K562 (cell line): ENCODE data around the gene RUNX1. TPM values are rescaled to one million over a fixed set of nuclear protein-coding genes. Genes with fewer than 3 reads are reported as not detected.
A peak's percentile ranks its signal among the peaks of the same experiment; 100 is the strongest.

Source experiments
- ATF7 ChIP-seq: fragments of 450-650 bp; IDR thresholded peaks from 2 replicates; pipeline ENCODE4 v1.7.1; 2014; ENCODE audit warnings: mild to moderate bottlenecking, moderate library complexity
- CAMTA2 ChIP-seq: fragments of 250-450 bp; sonication (Bioruptor Pico); conservative IDR thresholded peaks from 2 replicates; pipeline ENCODE4 v1.5.1; 2022
- CEBPB ChIP-seq: fragments of 450-650 bp; IDR thresholded peaks from 2 replicates; pipeline ENCODE4 v1.6.1; 2016; ENCODE audit warnings: missing genetic modification characterization, missing compliant biosample characterization
- CXXC5 ChIP-seq: fragments of 250-450 bp; sonication (Bioruptor Pico); IDR thresholded peaks from 2 replicates; pipeline ENCODE4 v1.8.0; 2022; ENCODE audit warnings: inconsistent platforms, mild to moderate bottlenecking, moderate library complexity
- DACH1 ChIP-seq: fragments of 450-650 bp; IDR thresholded peaks from 2 replicates; pipeline ENCODE4 v1.6.1; 2018; ENCODE audit not compliant: partially characterized antibody
- DNMT1 ChIP-seq: fragments of 450-650 bp; IDR thresholded peaks from 2 replicates; pipeline ENCODE4 v1.6.1; 2016; ENCODE audit warnings: antibody characterized with exemption, mild to moderate bottlenecking
- DPF2 ChIP-seq: fragments of 450-650 bp; IDR thresholded peaks from 2 replicates; pipeline ENCODE4 v1.6.1; 2016
- HDAC2 ChIP-seq: fragments of 450-650 bp; IDR thresholded peaks from 2 replicates; pipeline ENCODE4 v1.6.1; 2016; ENCODE audit warnings: mild to moderate bottlenecking
- LCOR ChIP-seq: sonication (generic); formaldehyde crosslinking; IDR thresholded peaks from 2 replicates; pipeline ENCODE4 v1.8.0; 2022; ENCODE audit warnings: mild to moderate bottlenecking, missing genetic modification reagents
- MAFK ChIP-seq: IDR thresholded peaks from 2 replicates; pipeline ENCODE4 v1.6.1; 2011; ENCODE audit warnings: low read length, improper control_type of control experiment
- RCOR1 ChIP-seq, 2 experiments: IDR thresholded peaks; 2 replicates each; pipeline ENCODE4 v1.6.1; 2012; ENCODE audit warnings: low read depth in 2 of 2, low read length in 2 of 2, borderline replicate concordance in 1 of 2, improper control_type of control experiment in 1 of 2
- SRSF1 ChIP-seq: fragments of 200-400 bp; formaldehyde crosslinking; IDR thresholded peaks from 2 replicates; pipeline ENCODE4 v1.6.1; 2017; ENCODE audit warnings: mild to moderate bottlenecking, low read depth, low read length, moderate library complexity
- TEAD1 ChIP-seq, 2 experiments: fragments of 450-650 bp in 1 of 2; sonication (generic) in 1 of 2; formaldehyde crosslinking; IDR thresholded peaks; 2 replicates each; pipeline versions ENCODE4 v1.4.0 to v1.8.0; 2020 to 2022; ENCODE audit warnings: mild to moderate bottlenecking in 2 of 2, missing genetic modification reagents in 1 of 2
- ZNF217 ChIP-seq: sonication (generic); formaldehyde crosslinking; IDR thresholded peaks from 2 replicates; pipeline ENCODE4 v1.8.0; 2022; ENCODE audit warnings: mild to moderate bottlenecking, missing genetic modification reagents
- ZNF239 ChIP-seq: fragments of 250-450 bp; sonication (Bioruptor Pico); IDR thresholded peaks from 2 replicates; pipeline ENCODE4 v1.4.0; 2020; ENCODE audit warnings: mild to moderate bottlenecking
- ZNF561 ChIP-seq: fragments of 450-650 bp; formaldehyde crosslinking; conservative IDR thresholded peaks from 2 replicates; pipeline ENCODE4 v1.4.0; 2020; ENCODE audit warnings: mild to moderate bottlenecking, moderate library complexity
- ZNF586 ChIP-seq: fragments of 450-650 bp; formaldehyde crosslinking; conservative IDR thresholded peaks from 2 replicates; pipeline ENCODE4 v1.4.0; 2020; ENCODE audit warnings: mild to moderate bottlenecking, moderate library complexity
- polyA plus RNA-seq, 8 experiments: library from polyadenylated mRNA; depleted of rRNA in 4 of 8; stranded (reverse) in 5 of 8; unstranded in 3 of 8; fragments of >200 nt; fragmentation: Nextera tagmentation in 2 of 8; fragmentation: Illumina TruSeq in 1 of 8; extraction: Ambion mirVana in 2 of 8; extraction: Trizol in 1 of 8; gene quantifications; 2 replicates each; pipeline versions ENCODE4 v1.2.1 to v1.2.3, GENCODE V29; 2011 to 2014; ENCODE audit warnings: inconsistent platforms in 1 of 8, missing spikeins in 1 of 8
- total RNA-seq, 7 experiments: library from RNA; depleted of rRNA in 6 of 7; stranded (reverse); fragments of >200 nt in 6 of 7; fragmentation: Illumina TruSeq in 2 of 7; extraction: Trizol in 2 of 7; gene quantifications; 2 replicates each; pipeline versions ENCODE4 v1.2.1 to v1.2.3, GENCODE V29; 2011 to 2021; ENCODE audit warnings: low replicate concordance in 1 of 7
- TF ChIP-seq, protein P1 (sequence below): fragments of 150-350 bp; conservative IDR thresholded peaks from 2 replicates; pipeline ENCODE4 v1.6.1; 2014; ENCODE audit warnings: low read length
- TF ChIP-seq, protein P2 (sequence below): fragments of 450-650 bp; formaldehyde crosslinking; IDR thresholded peaks from 2 replicates; pipeline ENCODE4 v1.4.0; 2022; ENCODE audit warnings: mild to moderate bottlenecking, moderate library complexity
- TF ChIP-seq, protein P3 (sequence below), 2 experiments: IDR thresholded peaks; 2 replicates each; pipeline ENCODE4 v1.6.1; 2011; ENCODE audit warnings: borderline replicate concordance in 1 of 2, control low read depth in 1 of 2, low read depth in 1 of 2, low read length in 1 of 2, mild to moderate bottlenecking in 1 of 2, mixed read lengths in 1 of 2, moderate library complexity in 1 of 2; ENCODE audit not compliant: insufficient read depth in 1 of 2, insufficient read length in 1 of 2, poor library complexity in 1 of 2, severe bottlenecking in 1 of 2; ENCODE audit errors: extremely low read depth in 1 of 2
- TF ChIP-seq, protein P4 (sequence below): sonication (generic); formaldehyde crosslinking; IDR thresholded peaks from 2 replicates; pipeline ENCODE4 v1.8.1; 2022; ENCODE audit warnings: missing genetic modification reagents

The RUNX1 gene
- total and polyA plus RNA-seq, 9 of the 15 experiments (the other 6 are each of a cell fraction or from before 2014, with no cell fraction given), result 2.2 to 68.6 (median 17.8) TPM

DNA sequence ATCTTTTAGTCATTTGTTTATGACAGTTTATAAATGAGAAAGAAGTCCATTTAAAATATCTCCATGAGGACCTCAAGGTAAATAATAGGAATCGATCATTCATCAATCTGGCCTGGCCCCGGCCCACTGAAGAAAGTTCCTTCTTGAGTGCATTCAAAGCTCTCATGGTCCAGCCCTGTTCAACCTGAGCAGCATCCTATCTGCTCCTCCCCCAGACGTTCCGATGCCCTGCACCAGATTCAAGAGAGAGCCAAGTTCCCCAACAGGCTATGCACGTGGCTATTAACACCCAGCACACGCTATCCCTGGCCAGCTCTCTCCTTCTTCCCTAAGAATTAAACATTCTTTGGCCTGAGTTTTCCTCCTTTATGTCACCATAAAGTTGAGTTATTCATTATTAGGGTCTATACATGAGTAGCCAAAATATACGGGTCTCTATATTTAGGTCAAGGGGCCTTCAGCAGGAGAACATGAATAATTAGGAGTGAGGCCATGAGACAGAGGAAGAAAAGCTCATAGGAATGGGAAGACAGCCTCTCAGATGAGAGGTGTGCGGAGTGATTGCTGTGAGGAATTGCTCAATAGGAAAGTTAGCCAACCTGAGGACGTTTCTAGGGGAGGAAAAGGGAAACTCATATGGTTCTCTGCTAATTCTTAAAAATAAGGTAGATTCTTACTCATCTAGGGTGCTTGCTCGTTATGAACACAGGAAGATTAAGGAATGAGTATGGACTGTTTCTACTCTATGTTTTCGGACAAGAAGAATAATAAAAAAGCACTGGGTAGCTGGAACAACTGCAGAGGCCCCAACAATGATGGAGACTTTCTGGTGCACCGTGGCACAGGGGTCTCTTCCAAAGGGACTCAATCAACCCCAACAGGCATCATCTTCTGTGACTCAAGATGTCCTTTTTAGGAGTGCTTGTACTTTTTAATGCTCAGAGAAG lies 23.6 kb downstream of the RUNX1 start (continued):
- TF ChIP-seq, protein P1, sequence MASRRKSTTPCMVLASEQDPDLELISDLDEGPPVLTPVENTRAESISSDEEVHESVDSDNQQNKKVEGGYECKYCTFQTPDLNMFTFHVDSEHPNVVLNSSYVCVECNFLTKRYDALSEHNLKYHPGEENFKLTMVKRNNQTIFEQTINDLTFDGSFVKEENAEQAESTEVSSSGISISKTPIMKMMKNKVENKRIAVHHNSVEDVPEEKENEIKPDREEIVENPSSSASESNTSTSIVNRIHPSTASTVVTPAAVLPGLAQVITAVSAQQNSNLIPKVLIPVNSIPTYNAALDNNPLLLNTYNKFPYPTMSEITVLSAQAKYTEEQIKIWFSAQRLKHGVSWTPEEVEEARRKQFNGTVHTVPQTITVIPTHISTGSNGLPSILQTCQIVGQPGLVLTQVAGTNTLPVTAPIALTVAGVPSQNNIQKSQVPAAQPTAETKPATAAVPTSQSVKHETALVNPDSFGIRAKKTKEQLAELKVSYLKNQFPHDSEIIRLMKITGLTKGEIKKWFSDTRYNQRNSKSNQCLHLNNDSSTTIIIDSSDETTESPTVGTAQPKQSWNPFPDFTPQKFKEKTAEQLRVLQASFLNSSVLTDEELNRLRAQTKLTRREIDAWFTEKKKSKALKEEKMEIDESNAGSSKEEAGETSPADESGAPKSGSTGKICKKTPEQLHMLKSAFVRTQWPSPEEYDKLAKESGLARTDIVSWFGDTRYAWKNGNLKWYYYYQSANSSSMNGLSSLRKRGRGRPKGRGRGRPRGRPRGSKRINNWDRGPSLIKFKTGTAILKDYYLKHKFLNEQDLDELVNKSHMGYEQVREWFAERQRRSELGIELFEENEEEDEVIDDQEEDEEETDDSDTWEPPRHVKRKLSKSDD, result no peak
- peak; percentile 90 for TF ChIP-seq CEBPB
- TF ChIP-seq ZNF239, result peak; percentile 4; the same call in 1 of the 2 replicates
- TF ChIP-seq, protein P2, sequence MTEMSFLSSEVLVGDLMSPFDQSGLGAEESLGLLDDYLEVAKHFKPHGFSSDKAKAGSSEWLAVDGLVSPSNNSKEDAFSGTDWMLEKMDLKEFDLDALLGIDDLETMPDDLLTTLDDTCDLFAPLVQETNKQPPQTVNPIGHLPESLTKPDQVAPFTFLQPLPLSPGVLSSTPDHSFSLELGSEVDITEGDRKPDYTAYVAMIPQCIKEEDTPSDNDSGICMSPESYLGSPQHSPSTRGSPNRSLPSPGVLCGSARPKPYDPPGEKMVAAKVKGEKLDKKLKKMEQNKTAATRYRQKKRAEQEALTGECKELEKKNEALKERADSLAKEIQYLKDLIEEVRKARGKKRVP, result 0 out of 2 replicates have a peak, but pooled peaks have one; percentile 9
- no peak for TF ChIP-seq ZNF561 (CRISPR knock-in tag)
- TF ChIP-seq MAFK, result no peak
- TF ChIP-seq ATF7, result no peak
- no peak for TF ChIP-seq SRSF1
- TF ChIP-seq DNMT1, result no peak
- TF ChIP-seq DPF2, result no peak
- no peak for TF ChIP-seq TEAD1 (CRISPR knock-in tag; IDR thresholded peaks at IDR 0.05)
- TF ChIP-seq CXXC5 (CRISPR knock-in tag), result 0 out of 2 replicates have a peak, but pooled peaks have one; percentile 8
- no peak for TF ChIP-seq ZNF586
- TF ChIP-seq RCOR1 (IDR thresholded peaks at IDR 0.05; ENCODE audit: borderline replicate concordance in 1 of 2, low read depth in 2 of 2, low read length in 2 of 2), result no peak
- TF ChIP-seq, protein P3, sequence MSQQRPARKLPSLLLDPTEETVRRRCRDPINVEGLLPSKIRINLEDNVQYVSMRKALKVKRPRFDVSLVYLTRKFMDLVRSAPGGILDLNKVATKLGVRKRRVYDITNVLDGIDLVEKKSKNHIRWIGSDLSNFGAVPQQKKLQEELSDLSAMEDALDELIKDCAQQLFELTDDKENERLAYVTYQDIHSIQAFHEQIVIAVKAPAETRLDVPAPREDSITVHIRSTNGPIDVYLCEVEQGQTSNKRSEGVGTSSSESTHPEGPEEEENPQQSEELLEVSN (IDR thresholded peaks at IDR 0.05; ENCODE audit: borderline replicate concordance in 1 of 2, extremely low read depth in 1 of 2, insufficient read depth in 1 of 2, insufficient read length in 1 of 2, low read depth in 1 of 2, low read length in 1 of 2, poor library complexity in 1 of 2, severe bottlenecking in 1 of 2), result no peak
- no peak for TF ChIP-seq ZNF217 (CRISPR knock-in tag)
- no peak for TF ChIP-seq LCOR (CRISPR knock-in tag)
- no peak for TF ChIP-seq CAMTA2 (CRISPR knock-in tag)
- no peak for TF ChIP-seq HDAC2
- no peak for TF ChIP-seq DACH1
- TF ChIP-seq, protein P4, sequence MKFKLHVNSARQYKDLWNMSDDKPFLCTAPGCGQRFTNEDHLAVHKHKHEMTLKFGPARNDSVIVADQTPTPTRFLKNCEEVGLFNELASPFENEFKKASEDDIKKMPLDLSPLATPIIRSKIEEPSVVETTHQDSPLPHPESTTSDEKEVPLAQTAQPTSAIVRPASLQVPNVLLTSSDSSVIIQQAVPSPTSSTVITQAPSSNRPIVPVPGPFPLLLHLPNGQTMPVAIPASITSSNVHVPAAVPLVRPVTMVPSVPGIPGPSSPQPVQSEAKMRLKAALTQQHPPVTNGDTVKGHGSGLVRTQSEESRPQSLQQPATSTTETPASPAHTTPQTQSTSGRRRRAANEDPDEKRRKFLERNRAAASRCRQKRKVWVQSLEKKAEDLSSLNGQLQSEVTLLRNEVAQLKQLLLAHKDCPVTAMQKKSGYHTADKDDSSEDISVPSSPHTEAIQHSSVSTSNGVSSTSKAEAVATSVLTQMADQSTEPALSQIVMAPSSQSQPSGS (CRISPR knock-in tag), result no peak
